ENCODE data around the gene ZNF532. TPM values are rescaled to one million over a fixed set of nuclear protein-coding genes. Genes with fewer than 3 reads are reported as not detected.

Gene ZNF532
- polyA plus RNA-seq, 1 donor (not counting 4 experiments of a cell fraction or from before 2014, with no cell fraction given) = 31.5 TPM

- no peaks in the 10 kb centered on the region for H3K9me3 ChIP-seq (ENCODE audit: control insufficient read depth, low read depth, low read length)
- H3K36me3 ChIP-seq (ENCODE audit: control insufficient read depth in 2 of 2, extremely low read depth in 1 of 2, insufficient read depth in 2 of 2, low read length in 2 of 2) = no peaks in the 10 kb centered on the region
- dilution Hi-C loops (cut with MboI; ENCODE audit: extremely low pct_ligation_motif_present, low sequenced_read_pairs) = no loop called here
- H3K9me1 ChIP-seq (ENCODE audit: control insufficient read depth, extremely low read depth, insufficient read depth, low read length) = no peaks in the 10 kb centered on the region
- no peaks in the 10 kb centered on the region for H4K20me1 ChIP-seq (ENCODE audit: control insufficient read depth, extremely low read depth, insufficient read depth, low read length)
- H3K27ac ChIP-seq (ENCODE audit: control insufficient read depth, insufficient read depth, low read length) = no peak overlapping the region
- H3K4me2 ChIP-seq (ENCODE audit: control insufficient read depth, extremely low read depth, insufficient read depth, low read depth, low read length) = no peak overlapping the region
- no peak overlapping the region for H3K4me3 ChIP-seq (ENCODE audit: control insufficient read depth in 2 of 3, extremely low read depth in 1 of 3, insufficient read depth in 2 of 3, low read depth in 1 of 3, low read length in 3 of 3)
- no peaks in the 10 kb centered on the region for H3K79me2 ChIP-seq (ENCODE audit: control insufficient read depth, insufficient read depth, low read length)
- H3K4me1 ChIP-seq (ENCODE audit: control insufficient read depth, extremely low read depth, insufficient read depth, low read length) = no peaks in the 10 kb centered on the region
- H2AFZ ChIP-seq (ENCODE audit: control insufficient read depth, low read length) = no peak overlapping the region
- no peak for FAIRE-seq
- no peak for DNase-seq (ENCODE audit: low read depth, low spot score)
- H3K27me3 ChIP-seq (ENCODE audit: control insufficient read depth, extremely low read depth, insufficient read depth, low read length) = no peaks in the 10 kb centered on the region
- TF ChIP-seq CTCF (optimal IDR thresholded peaks at IDR 0.05 in 1 of 3, IDR thresholded peaks at IDR 0.05 in 1 of 3, conservative IDR thresholded peaks at IDR 0.05 in 1 of 3; ENCODE audit: extremely low read depth in 1 of 3, insufficient read depth in 2 of 3, low read length in 3 of 3) = no peak
- no peak for TF ChIP-seq EZH2 (IDR thresholded peaks at IDR 0.05; ENCODE audit: low read length)
- no peak overlapping the region for H3K9ac ChIP-seq (ENCODE audit: control insufficient read depth, extremely low read depth, insufficient read depth, low read length)
Observed at GRCh38 chr18:58819051-58819450, 45.6 kb upstream of the ZNF532 start.

- H3K79me2 ChIP-seq (ENCODE audit: control insufficient read depth, insufficient read depth, low read length) = no peaks in the 10 kb centered on the region
- H2AFZ ChIP-seq (ENCODE audit: control insufficient read depth, low read length) = no peak overlapping the region
- no peak overlapping the region for H3K4me3 ChIP-seq (ENCODE audit: control insufficient read depth in 2 of 3, extremely low read depth in 1 of 3, insufficient read depth in 2 of 3, low read depth in 1 of 3, low read length in 3 of 3)
- H3K4me2 ChIP-seq (ENCODE audit: control insufficient read depth, extremely low read depth, insufficient read depth, low read depth, low read length) = no peak overlapping the region
- FAIRE-seq (no peak), DNase-seq (ENCODE audit: low read depth, low spot score) (no peak)
- no peak for TF ChIP-seq EZH2 (IDR thresholded peaks at IDR 0.05; ENCODE audit: low read length)
- TF ChIP-seq CTCF (optimal IDR thresholded peaks at IDR 0.05 in 1 of 3, IDR thresholded peaks at IDR 0.05 in 1 of 3, conservative IDR thresholded peaks at IDR 0.05 in 1 of 3; ENCODE audit: extremely low read depth in 1 of 3, insufficient read depth in 2 of 3, low read length in 3 of 3) = no peak
- H3K27ac ChIP-seq (ENCODE audit: control insufficient read depth, insufficient read depth, low read length) = no peak overlapping the region
- H3K9ac ChIP-seq (ENCODE audit: control insufficient read depth, extremely low read depth, insufficient read depth, low read length) = no peak overlapping the region
- H3K27me3 ChIP-seq (ENCODE audit: control insufficient read depth, extremely low read depth, insufficient read depth, low read length) = no peaks in the 10 kb centered on the region
- H3K9me1 ChIP-seq (ENCODE audit: control insufficient read depth, extremely low read depth, insufficient read depth, low read length) = no peaks in the 10 kb centered on the region
- no peaks in the 10 kb centered on the region for H4K20me1 ChIP-seq (ENCODE audit: control insufficient read depth, extremely low read depth, insufficient read depth, low read length)
- dilution Hi-C loops (cut with MboI; ENCODE audit: extremely low pct_ligation_motif_present, low sequenced_read_pairs) = no loop called here
- H3K4me1 ChIP-seq (ENCODE audit: control insufficient read depth, extremely low read depth, insufficient read depth, low read length) = peaks cover 6% of the 10 kb centered on the region
- no peaks in the 10 kb centered on the region for H3K9me3 ChIP-seq (ENCODE audit: control insufficient read depth, low read depth, low read length)
- no peaks in the 10 kb centered on the region for H3K36me3 ChIP-seq (ENCODE audit: control insufficient read depth in 2 of 2, extremely low read depth in 1 of 2, insufficient read depth in 2 of 2, low read length in 2 of 2)
Observed at GRCh38 chr18:58820251-58820650, 44.4 kb upstream of the ZNF532 start.

Measured in keratinocyte (primary cell).